Esophagus muscularis mucosa (tissue), 4 donors: ENCODE data around the gene PTPRD. TPM values are rescaled to one million over a fixed set of nuclear protein-coding genes. Genes with fewer than 3 reads are reported as not detected.

ENCODE experiments used
- DNase-seq: peaks from one replicate; pipeline ENCODE4 v3.0.0-alpha.2; 2017; ENCODE audit errors: extremely low spot score
- H3K27ac ChIP-seq, 4 donors: fragments of 200-600 bp; sonication (generic); replicated peaks in 1 of 4; 1 replicate in 3 of 4; 2 replicates in 1 of 4; pipeline ENCODE4 v1.5.1; 2016 to 2019; ENCODE audit warnings: mild to moderate bottlenecking in 1 of 4
- H3K27me3 ChIP-seq, 4 donors: fragments of 200-600 bp; sonication (generic); one replicate each; pipeline versions ENCODE4 v1.5.1 to v1.6.0; 2016 to 2019
- H3K36me3 ChIP-seq, 4 donors: fragments of 200-600 bp; sonication (generic); one replicate each; pipeline ENCODE4 v1.5.1; 2016 to 2019
- H3K4me1 ChIP-seq, 4 donors: fragments of 200-600 bp; sonication (generic); one replicate each; pipeline ENCODE4 v1.5.1; 2016 to 2019
- H3K4me3 ChIP-seq, 4 donors: fragments of 200-600 bp; sonication (generic); 1 replicate in 2 of 4; 2 replicates in 2 of 4; pipeline ENCODE4 v1.5.1; 2016 to 2019; ENCODE audit warnings: mild to moderate bottlenecking in 4 of 4, moderate library complexity in 1 of 4
- H3K9me3 ChIP-seq, 4 donors: fragments of 200-600 bp; sonication (generic); 1 replicate in 3 of 4; 2 replicates in 1 of 4; pipeline ENCODE4 v1.5.1; 2016 to 2019
- CTCF ChIP-seq, 3 experiments: fragments of 200-600 bp in 2 of 3; fragments of 450-650 bp in 1 of 3; sonication (generic) in 2 of 3; IDR thresholded peaks; one replicate each; pipeline ENCODE4 v1.5.1; 2017 to 2019; ENCODE audit warnings: antibody characterized with exemption in 3 of 3, mild to moderate bottlenecking in 2 of 3, moderate library complexity in 1 of 3
- EP300 ChIP-seq: sonication (generic); formaldehyde crosslinking; IDR thresholded peaks from one replicate; pipeline ENCODE4 v1.6.1; 2017; ENCODE audit warnings: antibody characterized with exemption
- POLR2A ChIP-seq: fragments of 450-650 bp; IDR thresholded peaks from one replicate; pipeline ENCODE4 v1.6.1; 2017; ENCODE audit warnings: antibody characterized with exemption, moderate library complexity, mild to moderate bottlenecking, low read depth
- POLR2AphosphoS5 ChIP-seq, 2 donors: sonication (generic); formaldehyde crosslinking; IDR thresholded peaks; one replicate each; pipeline ENCODE4 v1.6.1; 2017; ENCODE audit warnings: antibody characterized with exemption in 2 of 2
- WGBS: methylation state at CpG from one replicate; pipeline ENCODE4 v1.1.5; 2018; 5-methylcytosine and 5-hydroxymethylcytosine counted together
- intact Hi-C: fragments of 100-400 bp; cut with DNase I; formaldehyde crosslinking; loops from one replicate; pipeline ENCODE4 v1.15.1; 2023
- total RNA-seq, 4 donors: library from RNA; depleted of rRNA; stranded (reverse); fragments of >200 nt; gene quantifications; one replicate each; pipeline versions ENCODE4 v1.1.0 to v1.2.1, GENCODE V29; 2016

The PTPRD gene
- total RNA-seq, 4 donors from 2014 or later: 4.1 to 6.6 (median 5.0) TPM

GRCh38 chr9:10062629-10063395, 550.0 kb downstream of the PTPRD start:
- intact Hi-C loops: no loop called here
- H3K9me3 ChIP-seq: no peaks in the 10 kb centered on the region
- no peak for DNase-seq
- no peak overlapping the region for H3K27ac ChIP-seq
- H3K4me1 ChIP-seq: peaks cover 0 to 26% (median 9%) of the 10 kb centered on the region in 4 donors
- no peak overlapping the region for H3K4me3 ChIP-seq
- H3K27me3 ChIP-seq: no peaks in the 10 kb centered on the region
- no peaks in the 10 kb centered on the region for H3K36me3 ChIP-seq
- TF ChIP-seq POLR2AphosphoS5 (IDR thresholded peaks at IDR 0.05): no peak
- no peak for TF ChIP-seq EP300
- no peak for TF ChIP-seq POLR2A
- no peak for TF ChIP-seq CTCF (IDR thresholded peaks at IDR 0.05)
- 80% methylated on average over 3 of the region's 3 CpGs for WGBS

- H3K27me3 ChIP-seq: no peaks in the 10 kb centered on the region
- H3K4me3 ChIP-seq: no peak overlapping the region
- DNase-seq: no peak
- H3K9me3 ChIP-seq: no peaks in the 10 kb centered on the region
- WGBS: 44% methylated on average over 3 of the region's 3 CpGs
- intact Hi-C loops: no loop called here
- H3K27ac ChIP-seq: no peak overlapping the region
- no peak for TF ChIP-seq POLR2AphosphoS5 (IDR thresholded peaks at IDR 0.05)
- TF ChIP-seq CTCF (IDR thresholded peaks at IDR 0.05): no peak
- no peak for TF ChIP-seq POLR2A
- no peak for TF ChIP-seq EP300
- peaks cover 0 to 26% (median 9%) of the 10 kb centered on the region in 4 donors for H3K4me1 ChIP-seq
- H3K36me3 ChIP-seq: no peaks in the 10 kb centered on the region
These were observed 553.8 kb downstream of the PTPRD start for GRCh38 chr9:10059044-10059443.

DNA sequence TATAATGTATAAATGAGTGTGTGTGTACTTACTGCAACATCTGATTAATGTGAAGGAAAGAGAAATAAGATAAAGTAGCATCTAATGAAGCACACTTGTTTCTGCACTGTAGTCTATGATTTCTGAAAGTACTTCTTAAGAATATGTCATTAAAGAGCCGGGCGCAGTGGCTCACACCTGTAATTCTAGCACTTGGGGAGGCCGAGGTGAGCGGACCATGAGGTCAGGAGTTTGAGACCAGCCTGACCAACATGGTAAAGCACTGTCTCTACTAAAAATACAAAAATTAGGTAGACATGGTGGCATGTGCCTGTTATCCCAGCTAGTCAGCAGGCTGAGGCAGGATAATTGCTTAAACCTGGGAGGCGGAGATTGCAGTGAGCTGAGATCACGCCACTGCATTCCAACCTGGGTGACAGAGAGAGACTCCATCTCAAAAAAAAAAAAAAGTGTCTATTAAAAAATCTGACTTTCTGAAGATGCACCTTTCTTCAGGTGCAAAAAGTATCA, 556.9 kb downstream of the PTPRD start:
- intact Hi-C loops: no loop called here
- H3K27me3 ChIP-seq: no peaks in the 10 kb centered on the region
- peaks cover 0 to 16% (median 9%) of the 10 kb centered on the region in 4 donors for H3K4me1 ChIP-seq
- H3K36me3 ChIP-seq: no peaks in the 10 kb centered on the region
- no peak for TF ChIP-seq POLR2AphosphoS5 (IDR thresholded peaks at IDR 0.05)
- TF ChIP-seq POLR2A: no peak
- TF ChIP-seq CTCF (IDR thresholded peaks at IDR 0.05): no peak
- no peak for TF ChIP-seq EP300
- no peak overlapping the region for H3K27ac ChIP-seq
- 91% methylated on average over 6 of the region's 6 CpGs for WGBS
- no peak for DNase-seq
- H3K4me3 ChIP-seq: no peak overlapping the region
- no peaks in the 10 kb centered on the region for H3K9me3 ChIP-seq

- no peak for DNase-seq
- no peaks in the 10 kb centered on the region for H3K36me3 ChIP-seq
- 90% methylated on average over 1 of the region's 1 CpG for WGBS
- no peak overlapping the region for H3K27ac ChIP-seq
- TF ChIP-seq POLR2A (no peak), POLR2AphosphoS5 (IDR thresholded peaks at IDR 0.05) (no peak), EP300 (no peak), CTCF (IDR thresholded peaks at IDR 0.05) (no peak)
- intact Hi-C loops: no loop called here
- H3K9me3 ChIP-seq: no peaks in the 10 kb centered on the region
- H3K4me3 ChIP-seq: no peak overlapping the region
- peaks cover 0 to 10% (median 6%) of the 10 kb centered on the region in 4 donors for H3K4me1 ChIP-seq
- no peaks in the 10 kb centered on the region for H3K27me3 ChIP-seq
These were observed 558.3 kb downstream of the PTPRD start for GRCh38 chr9:10054456-10054855.
